ENCODE data around the gene GJD3. TPM values are rescaled to one million over a fixed set of nuclear protein-coding genes. Genes with fewer than 3 reads are reported as not detected.
A peak's percentile ranks its signal among the peaks of the same experiment; 100 is the strongest.

GJD3 gene
- total RNA-seq, 2 donors from 2014 or later, result 0.82 to 5.3 TPM

DNA sequence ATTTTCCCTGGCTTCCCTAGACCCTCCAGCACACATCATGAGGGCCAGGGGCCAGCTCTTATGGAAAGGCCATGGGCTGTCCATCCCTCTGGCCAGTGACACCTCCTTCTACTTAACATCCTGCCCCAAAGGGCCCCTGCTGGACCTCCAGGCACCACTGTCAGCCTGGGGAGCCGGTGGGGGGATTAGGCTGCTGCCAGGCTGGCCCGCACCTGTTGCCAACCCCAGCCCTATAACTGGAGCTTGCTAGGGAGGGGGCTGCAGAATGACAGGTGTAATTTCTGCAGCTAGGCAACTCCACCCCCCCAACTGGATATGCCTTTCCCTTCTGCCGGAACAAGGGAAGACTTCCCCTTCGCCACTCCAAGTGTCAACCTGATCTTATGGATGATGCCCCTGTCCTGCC, 43.0 kb downstream of the GJD3 start:
- DNase-seq (ENCODE audit: low spot score), result no peak
- Histone ChIP-seq H3K27me3 (replicated peaks; ENCODE audit: insufficient read depth) (no peaks in the 10 kb centered on the region), H3K9me3 (no peaks in the 10 kb centered on the region), H3K4me1 (replicated peaks) (peaks cover 38% of the 10 kb centered on the region), H3K36me3 (no peaks in the 10 kb centered on the region), H3K27ac (peak overlapping the region; percentile 58 to 64), H3K4me3 (peak overlapping the region in 1 of 2 donors; percentile 4)
- WGBS, result 30% methylated on average over 4 of the region's 4 CpGs
- intact Hi-C loops (cut with DNase I), result no loop called here
- TF ChIP-seq POLR2A (IDR thresholded peaks at IDR 0.05) (no peak), POLR2AphosphoS5 (IDR thresholded peaks at IDR 0.05) (no peak)
- TF ChIP-seq, protein P1, sequence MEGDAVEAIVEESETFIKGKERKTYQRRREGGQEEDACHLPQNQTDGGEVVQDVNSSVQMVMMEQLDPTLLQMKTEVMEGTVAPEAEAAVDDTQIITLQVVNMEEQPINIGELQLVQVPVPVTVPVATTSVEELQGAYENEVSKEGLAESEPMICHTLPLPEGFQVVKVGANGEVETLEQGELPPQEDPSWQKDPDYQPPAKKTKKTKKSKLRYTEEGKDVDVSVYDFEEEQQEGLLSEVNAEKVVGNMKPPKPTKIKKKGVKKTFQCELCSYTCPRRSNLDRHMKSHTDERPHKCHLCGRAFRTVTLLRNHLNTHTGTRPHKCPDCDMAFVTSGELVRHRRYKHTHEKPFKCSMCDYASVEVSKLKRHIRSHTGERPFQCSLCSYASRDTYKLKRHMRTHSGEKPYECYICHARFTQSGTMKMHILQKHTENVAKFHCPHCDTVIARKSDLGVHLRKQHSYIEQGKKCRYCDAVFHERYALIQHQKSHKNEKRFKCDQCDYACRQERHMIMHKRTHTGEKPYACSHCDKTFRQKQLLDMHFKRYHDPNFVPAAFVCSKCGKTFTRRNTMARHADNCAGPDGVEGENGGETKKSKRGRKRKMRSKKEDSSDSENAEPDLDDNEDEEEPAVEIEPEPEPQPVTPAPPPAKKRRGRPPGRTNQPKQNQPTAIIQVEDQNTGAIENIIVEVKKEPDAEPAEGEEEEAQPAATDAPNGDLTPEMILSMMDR (IDR thresholded peaks at IDR 0.05), result no peak

DNA sequence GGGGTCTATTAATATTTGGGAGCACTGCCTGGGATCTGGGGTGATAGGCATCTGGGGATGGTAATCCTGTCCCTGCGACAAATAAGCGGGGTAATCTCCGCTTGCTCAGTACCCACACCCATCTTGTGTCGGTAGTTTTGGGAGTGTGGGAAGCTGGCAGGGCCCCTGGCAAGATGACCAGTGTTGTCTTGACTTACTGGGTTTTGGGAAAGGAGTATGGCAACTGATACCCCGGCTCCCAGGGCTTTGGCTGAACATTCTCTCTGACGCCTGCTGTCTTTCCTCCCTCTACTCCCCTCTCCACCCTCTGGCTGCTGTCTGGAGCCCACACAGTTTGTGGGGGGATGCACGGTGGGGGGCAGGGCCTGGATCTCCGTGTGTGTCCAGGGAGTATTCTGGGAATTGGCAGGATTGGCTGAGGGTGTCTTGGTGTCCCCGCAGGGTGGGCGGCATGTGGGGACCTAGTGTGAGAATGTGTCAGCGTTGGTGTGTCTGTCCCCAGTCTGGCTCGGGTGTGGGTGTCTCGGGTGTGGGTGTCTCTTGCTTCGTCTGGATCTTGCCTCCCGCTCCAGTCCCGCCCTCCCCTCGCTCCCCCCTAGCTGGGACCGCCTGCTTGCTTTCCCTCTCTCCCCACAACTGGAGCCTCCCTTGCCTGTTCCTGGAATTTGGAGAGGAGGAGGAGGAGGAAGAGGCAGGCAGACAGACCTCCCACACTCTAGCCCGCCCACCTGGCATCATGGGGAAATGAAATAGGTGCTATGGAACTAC, 43.6 kb downstream of the GJD3 start:
- H3K4me3 ChIP-seq, result no peak overlapping the region
- no peaks in the 10 kb centered on the region for H3K27me3 ChIP-seq (replicated peaks; ENCODE audit: insufficient read depth)
- intact Hi-C loops (cut with DNase I), result no loop called here
- DNase-seq (ENCODE audit: low spot score), result no peak
- H3K27ac ChIP-seq, result peak overlapping the region; percentile 58 to 64
- TF ChIP-seq, protein P1 (IDR thresholded peaks at IDR 0.05), result no peak
- peak; percentile 76 for TF ChIP-seq POLR2AphosphoS5 (IDR thresholded peaks at IDR 0.05)
- peak; percentile 24 for TF ChIP-seq POLR2A (IDR thresholded peaks at IDR 0.05)
- H3K9me3 ChIP-seq, result no peaks in the 10 kb centered on the region
- 15% methylated on average over 19 of the region's 19 CpGs for WGBS
- H3K4me1 ChIP-seq (replicated peaks), result peaks cover 43% of the 10 kb centered on the region
- no peaks in the 10 kb centered on the region for H3K36me3 ChIP-seq

DNA sequence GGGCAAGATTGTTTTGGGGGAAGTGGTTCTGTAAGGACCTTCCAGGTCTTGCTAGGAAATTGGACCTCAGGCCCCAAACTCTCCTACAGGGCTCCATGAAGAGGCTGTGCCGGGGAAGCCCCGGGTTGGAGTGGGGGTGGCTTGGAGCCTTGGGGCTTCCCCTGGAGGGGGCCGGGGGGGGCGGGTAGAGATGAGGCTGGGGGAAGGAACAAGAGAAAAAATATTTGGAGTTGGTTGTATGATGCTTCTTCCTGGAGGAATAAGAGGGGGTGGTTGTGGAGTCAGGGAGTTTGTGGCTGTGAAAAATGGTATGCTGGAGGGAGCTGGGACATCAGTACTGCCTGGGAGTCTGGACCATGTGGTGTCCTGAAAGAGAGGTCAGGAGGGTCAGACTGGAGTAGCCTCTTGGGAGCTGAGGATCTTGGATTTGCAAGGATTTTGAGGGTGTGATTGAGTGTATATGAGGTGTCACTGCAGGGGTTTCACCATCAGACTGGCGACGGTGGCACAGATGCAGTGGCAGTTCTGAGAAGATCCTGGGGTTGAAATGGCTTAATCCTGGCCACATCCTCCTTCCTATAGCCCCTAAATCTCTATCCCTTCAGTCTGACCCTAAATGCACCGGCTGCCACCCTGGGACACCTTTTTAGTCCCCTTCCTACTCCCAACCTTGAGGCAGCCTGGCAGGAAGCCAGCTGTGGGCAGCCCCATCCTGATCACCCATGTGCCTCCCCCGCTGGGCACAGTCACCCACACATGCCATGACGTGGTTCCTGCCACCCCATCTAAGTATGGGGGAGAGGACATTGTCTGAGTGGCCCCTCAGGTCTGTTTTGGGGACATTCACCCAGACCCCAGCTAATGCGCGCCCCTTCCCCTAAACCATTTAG, 44.6 kb downstream of the GJD3 start:
- DNase-seq (ENCODE audit: low spot score), result no peak
- Histone ChIP-seq H3K4me3 (peak overlapping the region in 1 of 2 donors; percentile 98), H3K27ac (peak overlapping the region; percentile 58 to 64), H3K27me3 (replicated peaks; ENCODE audit: insufficient read depth) (no peaks in the 10 kb centered on the region), H3K4me1 (replicated peaks) (peaks cover 43% of the 10 kb centered on the region), H3K9me3 (no peaks in the 10 kb centered on the region), H3K36me3 (no peaks in the 10 kb centered on the region)
- TF ChIP-seq, protein P1 (IDR thresholded peaks at IDR 0.05), result no peak
- no peak for TF ChIP-seq POLR2A (IDR thresholded peaks at IDR 0.05)
- TF ChIP-seq POLR2AphosphoS5 (IDR thresholded peaks at IDR 0.05), result no peak
- 52% methylated on average over 11 of the region's 11 CpGs for WGBS
- intact Hi-C loops (cut with DNase I), result loop anchor here (10.0 kb wide), 1 partner anchor 95 kb away; the partner anchor contains the start of gene TOP2A

DNA sequence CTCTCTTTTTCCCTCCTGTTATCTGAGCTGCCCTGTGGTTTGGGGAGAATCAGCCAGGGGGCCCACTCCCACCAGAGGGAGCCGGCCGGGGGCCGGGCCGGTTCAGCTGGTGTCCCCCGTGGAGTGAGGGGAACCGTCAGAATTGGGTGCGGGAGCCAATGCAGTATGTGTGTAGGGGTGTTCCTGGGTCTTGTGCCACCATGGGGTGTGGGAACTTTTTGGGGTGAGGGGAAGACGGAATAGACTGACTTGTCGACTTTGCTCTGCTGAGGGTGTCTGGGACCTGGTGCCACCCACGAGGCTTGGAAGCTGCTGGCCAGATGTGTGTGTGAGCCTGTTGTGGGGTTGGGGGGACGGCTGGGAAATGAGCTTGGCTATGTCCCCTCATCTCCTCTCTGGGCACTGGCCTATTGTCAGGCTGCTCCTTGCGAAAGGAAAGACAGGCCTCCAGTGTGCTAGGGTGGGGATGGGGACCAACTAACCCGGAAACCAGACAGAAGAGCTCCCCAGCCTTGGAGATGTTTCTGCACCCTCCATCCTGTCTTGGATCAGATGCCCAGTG, 45.6 kb downstream of the GJD3 start:
- no peak for TF ChIP-seq POLR2A (IDR thresholded peaks at IDR 0.05)
- TF ChIP-seq POLR2AphosphoS5 (IDR thresholded peaks at IDR 0.05), result no peak
- TF ChIP-seq, protein P1 (IDR thresholded peaks at IDR 0.05), result peak in 2 of 4 experiments; percentile 19 to 35
- Histone ChIP-seq H3K27me3 (replicated peaks; ENCODE audit: insufficient read depth) (no peaks in the 10 kb centered on the region), H3K9me3 (no peaks in the 10 kb centered on the region), H3K4me1 (replicated peaks) (peaks cover 41% of the 10 kb centered on the region), H3K36me3 (no peaks in the 10 kb centered on the region), H3K27ac (peak overlapping the region; percentile 82 to 83), H3K4me3 (peak overlapping the region; percentile 89 to 98)
- no peak for DNase-seq (ENCODE audit: low spot score)
- 4% methylated on average over 13 of the region's 13 CpGs for WGBS
- intact Hi-C loops (cut with DNase I), result loop anchor here (10.0 kb wide), 1 partner anchor 96 kb away; the partner anchor contains the start of gene TOP2A

All from prostate gland (tissue), 2 donors.